Myocyte (in vitro differentiated cells): ENCODE measurements around the gene DKKL1. TPM values are rescaled to one million over a fixed set of nuclear protein-coding genes. Genes with fewer than 3 reads are reported as not detected.
A peak's percentile ranks its signal among the peaks of the same experiment; 100 is the strongest.

Source experiments
- DNase-seq: peaks from one replicate; pipeline ENCODE4 v3.0.0-alpha.2; 2012; ENCODE audit warnings: low read depth
- total RNA-seq: library from RNA; depleted of rRNA; stranded (reverse); fragments of >200 nt; gene quantifications from 2 replicates; pipeline ENCODE4 v1.2.3, GENCODE V29; 2014

DKKL1 gene
- total RNA-seq, 1 donor from 2014 or later, result 2.4 TPM

- peak; percentile 80 for DNase-seq
These were observed 28.1 kb downstream of the DKKL1 start for GRCh38 chr19:49391581-49392399.

- DNase-seq, result no peak
These were observed 30.2 kb downstream of the DKKL1 start for GRCh38 chr19:49393881-49394280.

DNA sequence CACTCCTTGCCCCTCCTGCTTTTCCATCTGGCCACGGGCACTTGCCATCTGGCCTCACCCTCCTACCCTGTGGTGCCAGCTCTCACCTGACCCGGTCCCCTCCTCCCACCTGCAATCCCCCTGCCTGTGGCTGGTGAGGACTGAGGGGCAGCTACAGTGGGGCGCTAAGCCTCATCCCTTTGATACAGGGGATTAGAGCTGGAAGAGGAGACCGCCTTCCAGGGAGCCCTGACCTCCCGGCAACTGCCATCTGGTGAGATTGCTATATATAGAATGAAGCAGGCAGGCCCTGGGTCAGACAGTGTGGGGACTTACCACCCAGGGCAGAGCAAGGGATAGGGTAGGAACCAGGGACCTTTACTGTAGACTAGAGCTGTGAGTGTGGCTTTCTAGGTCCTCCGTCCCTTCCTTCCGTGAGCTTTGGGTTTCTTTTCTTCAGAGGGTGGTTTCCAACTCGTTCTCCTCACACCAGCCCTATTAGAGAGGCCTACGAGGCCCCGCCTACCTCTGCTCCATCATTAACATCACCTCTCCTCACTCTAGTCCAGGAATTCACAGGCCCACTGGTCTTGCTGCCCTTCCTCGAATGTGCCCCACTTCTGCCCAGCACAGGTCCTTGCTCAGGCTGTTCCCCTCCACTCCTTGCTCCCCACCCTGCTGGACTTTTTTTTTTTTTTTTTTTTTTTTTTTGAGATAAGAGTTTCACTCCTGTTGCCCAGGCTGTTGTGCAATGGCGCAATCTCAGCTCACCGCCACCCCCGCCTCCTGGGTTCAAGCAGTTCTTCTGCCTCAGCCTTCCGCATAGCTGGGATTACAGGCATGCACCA is 32.1 kb downstream of the DKKL1 start:
- DNase-seq, result no peak

DNA sequence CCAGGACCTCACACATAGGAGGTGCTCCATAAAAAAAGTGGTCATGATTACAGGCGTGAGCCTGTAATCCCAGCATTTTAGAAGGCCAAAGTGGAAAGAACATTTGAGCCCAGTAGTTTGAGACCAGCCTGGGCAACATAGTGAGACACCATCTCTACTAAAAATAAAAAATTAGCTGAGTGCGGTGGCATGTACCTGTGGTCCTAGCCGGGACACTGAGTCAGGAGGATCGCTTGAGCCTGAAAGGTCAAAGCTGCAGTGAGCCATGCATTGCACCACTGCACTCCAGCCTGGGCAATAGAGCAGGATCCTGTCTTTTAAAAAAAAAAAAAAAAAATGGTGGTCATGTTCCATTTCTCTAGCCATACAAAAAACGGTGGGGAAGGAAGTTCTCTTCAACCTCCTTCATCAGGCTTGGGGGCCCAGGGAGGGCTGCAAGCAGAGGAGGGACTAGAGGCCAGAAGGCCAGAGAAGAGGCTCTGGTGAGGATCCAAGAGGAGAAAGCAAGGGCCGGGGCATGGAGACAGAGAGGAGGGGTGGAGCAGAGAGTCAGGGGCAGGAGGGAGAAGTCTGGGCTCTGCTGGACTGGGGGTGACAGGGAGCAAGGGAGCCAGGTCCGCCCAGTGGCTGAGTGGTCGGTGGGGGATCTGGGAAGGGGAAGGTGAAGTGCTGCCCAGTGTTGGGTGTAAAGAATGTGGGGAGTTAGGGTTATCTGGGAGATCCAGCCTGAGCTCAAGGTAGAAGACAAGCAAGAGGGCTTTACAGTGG is 33.2 kb downstream of the DKKL1 start:
- DNase-seq, result no peak

GRCh38 chr19:49398001-49398615 is 34.4 kb downstream of the DKKL1 start:
- DNase-seq, result no peak

- DNase-seq, result no peak
These were observed 35.3 kb downstream of the DKKL1 start for GRCh38 chr19:49398931-49399330.

DNA sequence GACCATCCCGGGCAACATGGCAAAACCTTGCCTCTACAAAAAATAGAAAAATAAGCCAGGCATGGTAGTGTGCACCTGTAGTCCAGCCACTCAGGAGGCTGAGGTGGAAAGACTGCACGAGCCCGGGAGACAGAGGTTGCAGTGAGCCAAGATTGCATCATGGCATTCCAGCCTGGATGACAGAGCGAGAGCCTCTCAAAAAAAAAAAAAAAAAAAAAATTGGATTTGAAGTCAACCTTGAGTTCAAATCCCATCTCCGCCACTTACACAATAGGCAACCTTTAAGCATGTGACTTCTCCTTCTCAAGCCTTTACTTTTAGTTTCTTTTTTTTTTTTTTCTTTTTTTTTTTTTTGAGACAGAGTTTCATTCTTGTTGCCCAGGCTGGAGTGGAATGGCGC is 36.4 kb downstream of the DKKL1 start:
- no peak for DNase-seq

- no peak for DNase-seq
These were observed 39.9 kb downstream of the DKKL1 start for GRCh38 chr19:49403404-49404187.

- no peak for DNase-seq
These were observed 43.4 kb downstream of the DKKL1 start for GRCh38 chr19:49407079-49407478.

DNA sequence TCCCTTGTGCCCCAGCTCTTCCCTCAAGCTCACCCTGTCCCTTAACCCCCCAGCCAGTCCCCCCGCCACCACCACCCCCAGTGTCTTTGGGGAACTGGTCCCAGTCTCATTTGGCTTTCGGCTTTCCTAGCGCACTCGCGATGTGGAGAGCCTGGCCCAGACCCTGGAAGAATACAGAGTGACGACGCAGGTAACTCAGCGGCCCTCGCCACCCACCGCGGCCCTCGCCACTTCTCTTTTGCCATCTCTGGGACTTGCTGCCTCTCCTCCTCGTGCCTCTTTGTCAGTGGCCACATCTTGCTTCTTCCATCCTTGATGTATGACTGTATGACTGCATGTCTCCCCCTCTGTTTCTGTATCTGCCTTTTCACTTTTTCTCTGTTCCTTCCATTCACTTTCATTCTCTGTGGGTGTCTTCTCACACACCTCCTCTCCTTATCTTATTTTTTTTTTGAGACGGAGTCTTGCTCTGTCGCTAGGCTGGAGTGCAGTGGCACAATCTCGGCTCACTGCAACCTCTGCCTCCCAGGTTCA is 43.9 kb downstream of the DKKL1 start:
- DNase-seq, result no peak

DNA sequence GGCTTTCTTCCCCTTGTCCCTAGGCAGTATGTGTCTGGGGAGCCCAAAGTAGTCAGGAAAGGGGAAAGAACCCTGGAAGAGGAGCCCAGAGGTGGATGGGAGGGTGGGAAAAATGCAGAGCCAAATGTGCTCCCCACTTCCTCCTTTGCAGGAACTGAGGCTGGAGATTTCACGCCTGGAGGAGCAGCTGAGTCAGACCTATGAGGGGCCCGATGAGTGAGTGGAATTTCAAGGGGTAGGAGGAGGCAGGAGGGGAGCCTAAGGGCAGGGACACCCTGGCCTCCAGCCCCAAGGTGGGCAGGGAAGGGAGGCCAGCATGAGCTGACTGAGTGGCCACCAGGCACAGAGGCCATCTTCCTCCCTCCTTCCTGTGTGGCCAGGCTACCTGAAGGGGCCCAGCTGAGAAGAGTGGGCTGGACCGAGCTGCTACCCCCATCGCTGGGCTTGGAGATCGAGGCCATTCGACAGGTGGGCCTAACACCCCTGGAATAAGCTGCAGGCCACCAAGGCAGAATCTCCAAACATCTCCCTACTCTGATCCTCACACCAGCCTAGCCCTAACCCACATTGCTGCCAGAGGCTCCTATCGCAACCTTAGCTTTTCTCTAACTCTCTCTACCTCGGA is 45.3 kb downstream of the DKKL1 start:
- DNase-seq, result no peak

- no peak for DNase-seq
These were observed 45.9 kb downstream of the DKKL1 start for GRCh38 chr19:49409441-49410029.

GRCh38 chr19:49411681-49412326 is 48.1 kb downstream of the DKKL1 start:
- DNase-seq, result no peak

DNA sequence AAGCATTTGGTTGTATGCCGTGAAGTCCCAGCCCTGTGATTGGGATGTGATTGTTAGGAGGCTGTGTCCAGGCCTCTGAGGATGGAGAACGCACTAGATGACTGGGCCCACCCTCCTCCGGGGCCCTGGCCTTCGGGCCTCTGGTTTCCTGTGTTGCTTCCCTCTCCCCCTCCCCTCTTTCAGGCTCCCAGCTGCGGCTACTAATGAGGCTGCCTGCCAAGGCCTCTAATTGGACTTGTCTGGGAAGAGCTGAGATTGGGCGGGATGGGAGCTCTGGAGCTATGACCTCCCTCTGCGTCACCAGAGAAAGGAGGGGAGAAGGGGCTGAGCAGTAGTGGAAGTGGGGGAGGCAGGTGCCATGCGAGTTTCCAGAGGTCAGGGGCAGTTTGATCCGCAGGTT is 49.7 kb downstream of the DKKL1 start:
- DNase-seq, result no peak

DNA sequence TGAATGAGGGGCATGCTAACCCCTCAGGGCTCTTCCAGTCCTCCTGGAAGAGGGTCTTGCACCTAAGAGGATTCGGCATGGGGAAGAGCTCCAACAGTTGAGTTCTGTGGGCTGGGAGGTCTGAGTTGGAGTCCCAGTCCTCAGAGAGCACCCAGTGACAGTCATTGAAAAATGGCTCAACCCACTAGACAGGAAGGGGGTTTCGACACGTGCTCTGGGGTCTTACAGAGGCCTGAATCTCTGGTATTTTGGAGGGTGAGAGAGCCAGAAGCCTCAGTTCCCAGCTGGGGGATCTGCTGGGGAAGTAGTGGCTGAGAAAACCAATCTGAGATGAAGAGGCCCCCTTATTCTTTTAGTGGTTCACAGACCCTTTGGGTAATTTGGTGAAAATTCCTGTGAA is 50.6 kb downstream of the DKKL1 start:
- DNase-seq, result no peak

DNA sequence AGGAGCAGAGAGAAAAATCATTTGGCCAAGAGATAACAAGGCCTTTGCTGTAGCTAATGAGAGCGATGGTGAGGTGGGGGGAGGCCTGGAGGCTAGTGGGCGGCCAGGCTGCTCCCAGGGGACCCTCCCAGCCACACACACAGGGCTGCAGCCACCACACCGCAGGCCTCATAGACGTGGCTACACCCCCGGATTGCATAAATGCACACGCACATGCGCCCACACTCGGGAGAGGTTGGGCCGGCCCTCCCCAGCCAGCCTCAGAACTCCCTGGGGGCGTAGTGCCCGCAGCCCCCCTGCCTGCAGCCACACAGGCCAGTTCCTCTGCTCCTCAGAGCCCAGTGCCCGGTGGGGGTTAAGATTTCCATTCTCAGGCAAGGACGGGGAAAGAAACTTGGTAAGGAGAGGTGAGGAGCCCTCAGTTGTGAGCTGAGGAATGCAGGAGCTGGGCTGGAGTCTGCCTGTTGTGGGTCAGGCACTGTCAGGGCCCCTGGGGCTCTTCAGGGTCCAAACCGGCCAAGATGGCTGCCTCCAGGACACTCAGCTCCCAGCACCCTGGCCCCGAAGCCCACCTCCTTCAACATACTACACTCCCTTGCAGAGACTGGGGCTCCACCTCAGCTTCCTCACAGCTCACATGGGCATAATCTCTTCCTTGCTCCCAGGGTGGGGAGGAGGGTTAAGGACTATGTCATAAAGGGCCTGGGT is 51.6 kb downstream of the DKKL1 start:
- DNase-seq, result no peak

DNA sequence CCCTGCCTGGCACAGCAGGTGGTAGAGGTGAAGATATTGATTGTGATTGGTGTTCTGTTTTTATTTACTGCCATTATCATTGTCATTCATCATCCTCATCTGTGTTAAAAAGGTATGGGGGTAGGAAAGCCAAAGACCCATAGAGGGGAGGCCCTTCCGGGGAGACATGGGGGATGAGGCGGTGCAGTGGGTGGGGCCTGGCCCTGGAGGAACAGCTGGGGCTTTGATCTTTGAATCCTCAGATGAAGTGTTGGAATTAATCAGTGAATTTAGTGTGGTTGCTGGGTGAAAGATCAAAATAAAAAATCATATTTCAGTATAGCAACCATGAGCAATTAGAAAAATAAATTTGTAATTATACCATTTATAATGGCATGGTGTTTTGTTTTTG is 52.1 kb downstream of the DKKL1 start:
- no peak for DNase-seq

DNA sequence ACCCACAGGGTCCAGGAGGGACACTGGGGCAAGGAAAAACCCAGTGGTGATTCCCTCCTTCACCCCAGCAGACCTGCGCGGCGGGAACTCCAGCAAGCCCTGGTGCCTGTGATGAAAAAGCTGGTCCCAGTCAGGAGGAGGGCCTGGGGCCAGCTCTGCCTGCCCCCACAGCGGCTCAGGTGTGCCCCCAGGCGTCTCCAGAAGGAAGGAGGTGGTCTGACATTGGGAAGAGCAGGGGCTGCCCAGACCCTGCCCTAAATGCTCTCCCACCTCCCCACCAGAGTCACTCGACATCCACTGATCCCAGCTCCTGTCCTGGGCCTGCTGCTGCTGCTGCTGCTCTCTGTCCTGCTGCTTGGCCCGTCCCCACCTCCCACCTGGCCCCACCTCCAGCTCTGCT is 53.4 kb downstream of the DKKL1 start:
- DNase-seq, result no peak
